Sigmoid colon (tissue), 7 donors: Measurements from ENCODE around the gene ZNFX1. TPM values are rescaled to one million over a fixed set of nuclear protein-coding genes. Genes with fewer than 3 reads are reported as not detected.

ENCODE experiments used
- DNase-seq: peaks from one replicate; pipeline ENCODE4 v3.0.0-alpha.2; 2019
- H3K27ac ChIP-seq, 4 donors: fragments of 200-600 bp; sonication (generic); one replicate each; pipeline ENCODE4 v1.5.1; 2016 to 2019; ENCODE audit warnings: mild to moderate bottlenecking in 1 of 4
- H3K27me3 ChIP-seq, 3 donors: fragments of 200-600 bp; sonication (generic); one replicate each; pipeline ENCODE4 v1.5.1; 2019; ENCODE audit warnings: mild to moderate bottlenecking in 1 of 3
- H3K36me3 ChIP-seq, 4 donors: fragments of 200-600 bp; sonication (generic); one replicate each; pipeline ENCODE4 v1.5.1; 2016 to 2019
- H3K4me1 ChIP-seq, 4 donors: fragments of 200-600 bp; sonication (generic); one replicate each; pipeline ENCODE4 v1.5.1; 2017 to 2019
- H3K4me3 ChIP-seq, 4 donors: fragments of 200-600 bp; sonication (generic); one replicate each; pipeline ENCODE4 v1.5.1; 2017 to 2019; ENCODE audit warnings: mild to moderate bottlenecking in 2 of 4, moderate library complexity in 1 of 4
- H3K9me3 ChIP-seq, 4 donors: fragments of 200-600 bp in 3 of 4; sonication (generic) in 3 of 4; one replicate each; pipeline versions ENCODE4 v1.5.1 to v1.6.1; 2013 to 2019
- EP300 ChIP-seq, 4 donors: sonication (generic); formaldehyde crosslinking; IDR thresholded peaks; one replicate each; pipeline ENCODE4 v1.6.1; 2017; ENCODE audit warnings: antibody characterized with exemption in 4 of 4
- POLR2A ChIP-seq, 2 donors: fragments of 450-650 bp; IDR thresholded peaks; one replicate each; pipeline ENCODE4 v1.6.1; 2016; ENCODE audit warnings: antibody characterized with exemption in 2 of 2, mild to moderate bottlenecking in 2 of 2, moderate library complexity in 2 of 2
- POLR2AphosphoS5 ChIP-seq, 4 donors: sonication (generic); formaldehyde crosslinking; IDR thresholded peaks; one replicate each; pipeline ENCODE4 v1.6.1; 2017; ENCODE audit warnings: antibody characterized with exemption in 4 of 4
- WGBS, 2 donors: extraction: QIAGEN DNeasy Blood & Tissue Kit; methylation state at CpG; one replicate each; pipeline ENCODE4 v1.1.7; 2013; 5-methylcytosine and 5-hydroxymethylcytosine counted together
- intact Hi-C: fragments of 100-400 bp; cut with DNase I; formaldehyde crosslinking; loops from one replicate; pipeline ENCODE4 v1.15.1; 2023
- polyA plus RNA-seq, 3 donors: library from polyadenylated mRNA; stranded (reverse); fragments of 200-250 nt; gene quantifications; one replicate each; pipeline ENCODE4 v1.2.3, GENCODE V29; 2013
- total RNA-seq, 4 donors: library from RNA; depleted of rRNA; stranded (reverse); fragments of >200 nt; gene quantifications; one replicate each; pipeline ENCODE4 v1.1.0, GENCODE V29; 2016
- TF ChIP-seq, protein P1 (sequence below), 4 experiments: fragments of 450-650 bp in 3 of 4; fragments of 200-600 bp in 1 of 4; IDR thresholded peaks; one replicate each; pipeline ENCODE4 v1.5.1; 2016 to 2019; ENCODE audit warnings: antibody characterized with exemption in 4 of 4, mild to moderate bottlenecking in 3 of 4, moderate library complexity in 2 of 4
- donor health status: healthy with polysubstance abuse.
- donor health status: Bipolar disorder and iron deficiency.
- donor health status: healthy.

ZNFX1 gene
- total and polyA plus RNA-seq, 7 donors = 7.2 to 32.1 (median 25.7) TPM

DNA sequence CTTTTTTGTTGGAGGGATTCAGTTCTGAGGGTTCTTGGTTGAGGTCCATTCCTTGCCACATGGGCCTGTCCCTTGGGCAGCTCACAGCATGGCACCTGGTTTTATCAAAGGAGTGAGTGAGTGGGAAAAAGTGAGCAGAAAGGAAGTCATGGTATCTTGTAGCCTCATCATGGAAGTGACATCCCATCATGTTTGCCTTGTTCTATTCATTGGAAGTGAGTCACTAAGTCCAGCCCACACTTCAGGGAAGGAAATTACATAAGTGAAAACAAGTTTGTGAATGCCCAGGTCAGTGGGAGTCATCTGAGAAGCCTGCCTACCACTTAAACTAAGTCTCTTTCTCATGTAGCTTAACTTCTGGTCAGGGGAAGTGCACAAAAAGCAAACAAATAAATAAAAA lies 32.8 kb upstream of the ZNFX1 start:
- no peak overlapping the region for H3K27ac ChIP-seq
- no peaks in the 10 kb centered on the region for H3K4me1 ChIP-seq
- no peaks in the 10 kb centered on the region for H3K36me3 ChIP-seq
- H3K9me3 ChIP-seq = no peaks in the 10 kb centered on the region
- H3K27me3 ChIP-seq = no peaks in the 10 kb centered on the region
- TF ChIP-seq EP300 (IDR thresholded peaks at IDR 0.05) (no peak), POLR2AphosphoS5 (IDR thresholded peaks at IDR 0.05) (no peak), POLR2A (IDR thresholded peaks at IDR 0.05) (no peak)
- TF ChIP-seq, protein P1, sequence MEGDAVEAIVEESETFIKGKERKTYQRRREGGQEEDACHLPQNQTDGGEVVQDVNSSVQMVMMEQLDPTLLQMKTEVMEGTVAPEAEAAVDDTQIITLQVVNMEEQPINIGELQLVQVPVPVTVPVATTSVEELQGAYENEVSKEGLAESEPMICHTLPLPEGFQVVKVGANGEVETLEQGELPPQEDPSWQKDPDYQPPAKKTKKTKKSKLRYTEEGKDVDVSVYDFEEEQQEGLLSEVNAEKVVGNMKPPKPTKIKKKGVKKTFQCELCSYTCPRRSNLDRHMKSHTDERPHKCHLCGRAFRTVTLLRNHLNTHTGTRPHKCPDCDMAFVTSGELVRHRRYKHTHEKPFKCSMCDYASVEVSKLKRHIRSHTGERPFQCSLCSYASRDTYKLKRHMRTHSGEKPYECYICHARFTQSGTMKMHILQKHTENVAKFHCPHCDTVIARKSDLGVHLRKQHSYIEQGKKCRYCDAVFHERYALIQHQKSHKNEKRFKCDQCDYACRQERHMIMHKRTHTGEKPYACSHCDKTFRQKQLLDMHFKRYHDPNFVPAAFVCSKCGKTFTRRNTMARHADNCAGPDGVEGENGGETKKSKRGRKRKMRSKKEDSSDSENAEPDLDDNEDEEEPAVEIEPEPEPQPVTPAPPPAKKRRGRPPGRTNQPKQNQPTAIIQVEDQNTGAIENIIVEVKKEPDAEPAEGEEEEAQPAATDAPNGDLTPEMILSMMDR (IDR thresholded peaks at IDR 0.05) = no peak
- no peak for DNase-seq
- H3K4me3 ChIP-seq = no peak overlapping the region
- intact Hi-C loops = no loop called here

DNA sequence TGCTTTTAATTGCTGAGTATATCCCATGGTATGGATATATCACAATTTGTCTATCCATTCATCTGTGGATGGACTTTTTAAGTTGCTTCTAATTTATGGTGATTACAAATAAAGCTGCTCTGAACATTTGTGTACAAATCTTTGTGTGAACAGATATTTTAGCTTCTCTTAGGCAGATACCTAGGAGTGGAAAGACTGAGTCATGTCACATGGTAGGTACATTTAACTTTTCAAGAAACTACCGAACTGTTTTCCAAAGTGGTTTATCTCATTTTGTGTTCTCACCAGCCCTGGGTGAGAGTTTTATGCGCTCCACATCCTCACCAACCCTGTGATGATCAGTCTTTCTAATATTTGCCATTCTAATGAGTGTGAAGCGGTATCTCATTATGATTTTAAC lies 31.0 kb upstream of the ZNFX1 start:
- Histone ChIP-seq H3K27me3 (no peaks in the 10 kb centered on the region), H3K9me3 (no peaks in the 10 kb centered on the region), H3K27ac (no peak overlapping the region), H3K4me1 (no peaks in the 10 kb centered on the region), H3K4me3 (no peak overlapping the region), H3K36me3 (no peaks in the 10 kb centered on the region)
- WGBS, 2 donors = 83 to 86% methylated on average over 3 of the region's 3 CpGs
- TF ChIP-seq POLR2A (IDR thresholded peaks at IDR 0.05) (no peak), POLR2AphosphoS5 (IDR thresholded peaks at IDR 0.05) (no peak), EP300 (IDR thresholded peaks at IDR 0.05) (no peak)
- TF ChIP-seq, protein P1 (IDR thresholded peaks at IDR 0.05) = no peak
- intact Hi-C loops = no loop called here
- no peak for DNase-seq

DNA sequence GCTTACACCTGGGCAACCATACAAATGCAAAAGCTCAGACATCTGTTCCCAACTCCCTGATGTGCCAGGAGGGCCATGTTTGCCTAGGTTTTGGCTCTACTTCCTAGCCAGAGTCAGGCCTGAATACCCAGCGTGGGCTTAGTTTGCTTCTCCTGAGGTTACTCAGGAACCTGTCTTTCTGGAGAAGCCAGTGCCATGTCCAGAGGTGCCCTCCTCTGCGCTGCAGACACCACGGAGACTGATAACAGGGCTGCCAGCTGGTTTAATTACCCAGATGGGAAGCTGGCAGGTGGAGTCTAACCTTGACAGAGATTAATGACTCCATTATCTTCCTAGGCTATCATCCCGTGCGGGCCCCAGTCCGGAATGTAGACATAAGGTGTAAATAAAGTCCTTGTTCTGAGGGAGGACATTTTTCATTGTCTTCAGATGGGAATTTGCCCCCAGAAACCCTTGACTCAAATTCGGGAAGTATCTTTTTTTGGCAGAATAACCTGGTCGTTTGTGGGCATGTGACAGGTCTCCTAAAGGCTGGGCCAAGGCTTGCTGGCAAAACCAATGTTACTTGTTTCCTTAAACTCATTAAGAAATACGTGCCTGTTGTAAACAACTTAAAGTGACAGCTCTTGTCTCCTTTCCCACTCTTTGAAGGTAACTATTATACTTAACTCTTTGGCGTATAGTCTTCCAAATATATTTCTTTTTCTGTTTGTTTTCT lies 29.2 kb upstream of the ZNFX1 start:
- no peak overlapping the region for H3K27ac ChIP-seq
- peaks cover 0 to 10% (median 2%) of the 10 kb centered on the region in 4 donors for H3K4me1 ChIP-seq
- no peak for DNase-seq
- H3K9me3 ChIP-seq = no peaks in the 10 kb centered on the region
- intact Hi-C loops = no loop called here
- 23 to 54% methylated on average over 10 of the region's 10 CpGs for whole genome bisulfite sequencing, 2 donors
- no peaks in the 10 kb centered on the region for H3K27me3 ChIP-seq
- TF ChIP-seq POLR2A (IDR thresholded peaks at IDR 0.05) (no peak), EP300 (IDR thresholded peaks at IDR 0.05) (no peak), POLR2AphosphoS5 (IDR thresholded peaks at IDR 0.05) (no peak)
- TF ChIP-seq, protein P1 (IDR thresholded peaks at IDR 0.05) = no peak
- H3K4me3 ChIP-seq = no peak overlapping the region
- H3K36me3 ChIP-seq = no peaks in the 10 kb centered on the region

DNA sequence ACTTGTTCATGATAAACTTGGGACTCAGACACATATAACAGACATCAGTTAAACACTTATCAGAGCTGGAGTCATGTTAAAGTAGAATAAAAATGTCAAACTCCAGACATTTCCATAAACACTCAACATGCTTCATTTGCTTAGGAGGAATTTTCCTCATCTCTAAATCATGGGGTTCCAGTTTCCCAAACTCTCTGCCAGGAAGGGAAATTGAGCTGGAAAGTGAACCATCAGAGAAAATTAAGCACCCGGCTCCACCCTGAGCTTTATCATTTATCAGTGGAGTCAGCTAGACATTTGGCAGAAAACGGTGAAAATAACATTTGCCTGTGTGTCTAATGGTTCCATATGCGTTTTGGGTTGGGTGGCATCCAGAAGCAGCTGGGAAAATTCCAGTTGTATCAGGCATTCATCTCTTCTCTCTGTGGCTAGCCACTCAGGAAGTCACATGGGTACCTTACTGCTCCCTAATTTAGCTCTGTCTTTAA lies 25.3 kb upstream of the ZNFX1 start:
- TF ChIP-seq POLR2A (IDR thresholded peaks at IDR 0.05) (no peak), EP300 (IDR thresholded peaks at IDR 0.05) (no peak), POLR2AphosphoS5 (IDR thresholded peaks at IDR 0.05) (no peak)
- TF ChIP-seq, protein P1 (IDR thresholded peaks at IDR 0.05) = no peak
- Histone ChIP-seq H3K4me1 (peaks cover 0 to 10% (median 2%) of the 10 kb centered on the region in 4 donors), H3K27ac (no peak overlapping the region), H3K27me3 (no peaks in the 10 kb centered on the region), H3K9me3 (no peaks in the 10 kb centered on the region), H3K4me3 (no peak overlapping the region), H3K36me3 (no peaks in the 10 kb centered on the region)
- WGBS, 2 donors = 38 to 68% methylated on average over 3 of the region's 3 CpGs
- intact Hi-C loops = no loop called here
- no peak for DNase-seq
